Choroid plexus epithelial cell (primary cell): ENCODE data around the gene SATB2.

Source experiments
- DNase-seq: peaks from one replicate; pipeline ENCODE4 v3.0.0-alpha.2; 2010; ENCODE audit warnings: low read depth
- H3K4me3 ChIP-seq: 2 replicates; pipeline ENCODE4 v1.5.1; 2011; ENCODE audit warnings: low read depth, mild to moderate bottlenecking, control low read depth, low read length, moderate library complexity
- CTCF ChIP-seq: conservative IDR thresholded peaks from 2 replicates; pipeline ENCODE4 v1.5.1; 2011; ENCODE audit warnings: low read depth, mild to moderate bottlenecking, control low read depth, inconsistent platforms, low read length, moderate library complexity

The SATB2 gene

GRCh38 chr2:199302851-199303250 is 154.9 kb downstream of the SATB2 start:
- H3K4me3 ChIP-seq = no peak overlapping the region
- no peak for TF ChIP-seq CTCF
- DNase-seq = peak; percentile 37

- TF ChIP-seq CTCF = no peak
- H3K4me3 ChIP-seq = no peak overlapping the region
- no peak for DNase-seq
Measured at GRCh38 chr2:199288424-199288823, 169.3 kb downstream of the SATB2 start.

GRCh38 chr2:199282309-199282708 is 175.4 kb downstream of the SATB2 start:
- TF ChIP-seq CTCF = no peak
- DNase-seq = no peak
- H3K4me3 ChIP-seq = no peak overlapping the region

GRCh38 chr2:199279146-199279545 is 178.6 kb downstream of the SATB2 start:
- no peak for TF ChIP-seq CTCF
- DNase-seq = no peak
- no peak overlapping the region for H3K4me3 ChIP-seq

- DNase-seq = peak; percentile 84
- TF ChIP-seq CTCF = no peak
- H3K4me3 ChIP-seq = no peak overlapping the region
Measured at GRCh38 chr2:199278099-199278498, 179.6 kb downstream of the SATB2 start.

GRCh38 chr2:199273042-199273511 is 184.7 kb downstream of the SATB2 start:
- DNase-seq = peak; percentile 73
- TF ChIP-seq CTCF = no peak

GRCh38 chr2:199261936-199262335 is 195.8 kb downstream of the SATB2 start:
- no peak overlapping the region for H3K4me3 ChIP-seq
- DNase-seq = no peak
- TF ChIP-seq CTCF = no peak

More at GRCh38 chr2:199273042-199273511, 184.7 kb downstream of the SATB2 start:
- H3K4me3 ChIP-seq = no peak overlapping the region
